Kidney epithelial cell (primary cell): ENCODE results near the gene NRP1. TPM values are rescaled to one million over a fixed set of nuclear protein-coding genes. Genes with fewer than 3 reads are reported as not detected.

Experiments
- DNase-seq: peaks from one replicate; pipeline ENCODE4 v3.0.0-alpha.2; 2010; ENCODE audit warnings: low read depth
- H3K27me3 ChIP-seq: 2 replicates; pipeline ENCODE4 v1.6.0; 2011; ENCODE audit warnings: low read length; ENCODE audit not compliant: control insufficient read depth, insufficient read depth
- H3K36me3 ChIP-seq: 2 replicates; pipeline ENCODE4 v1.5.1; 2011; ENCODE audit warnings: low read length; ENCODE audit not compliant: control insufficient read depth, insufficient read depth
- H3K4me3 ChIP-seq: 2 replicates; pipeline ENCODE4 v1.5.1; 2011; ENCODE audit warnings: low read depth, mild to moderate bottlenecking, control low read depth, low read length
- CTCF ChIP-seq: IDR thresholded peaks from 2 replicates; pipeline ENCODE4 v1.5.1; 2011; ENCODE audit warnings: mild to moderate bottlenecking, moderate library complexity, low read length, control low read depth, inconsistent platforms; ENCODE audit not compliant: insufficient read depth, poor library complexity, severe bottlenecking
- total RNA-seq: library from RNA; depleted of rRNA; stranded (reverse); fragments of >200 nt; gene quantifications from 2 replicates; pipeline ENCODE4 v1.2.3, GENCODE V29; 2015

NRP1 gene
- total RNA-seq, 1 donor from 2014 or later: 72.6 TPM

GRCh38 chr10:33150146-33150545 is 184.3 kb downstream of the NRP1 start:
- Histone ChIP-seq H3K4me3 (no peak overlapping the region), H3K27me3 (no peaks in the 10 kb centered on the region), H3K36me3 (no peaks in the 10 kb centered on the region)
- DNase-seq: no peak
- TF ChIP-seq CTCF: no peak

GRCh38 chr10:33147013-33147310 is 187.5 kb downstream of the NRP1 start:
- no peaks in the 10 kb centered on the region for H3K36me3 ChIP-seq
- no peak for DNase-seq
- no peak for TF ChIP-seq CTCF

GRCh38 chr10:33146189-33147012 is 188.1 kb downstream of the NRP1 start:
- no peak for DNase-seq
- no peak for TF ChIP-seq CTCF
- Histone ChIP-seq H3K27me3 (no peaks in the 10 kb centered on the region), H3K36me3 (no peaks in the 10 kb centered on the region), H3K4me3 (no peak overlapping the region)

More at GRCh38 chr10:33147013-33147310, 187.5 kb downstream of the NRP1 start:
- Histone ChIP-seq H3K4me3 (no peak overlapping the region), H3K27me3 (no peaks in the 10 kb centered on the region)

- H3K27me3 ChIP-seq: no peaks in the 10 kb centered on the region
- no peak for TF ChIP-seq CTCF
- DNase-seq: no peak
- no peak overlapping the region for H3K4me3 ChIP-seq
- H3K36me3 ChIP-seq: no peaks in the 10 kb centered on the region
Measured at GRCh38 chr10:33145451-33146188, 188.8 kb downstream of the NRP1 start.

- TF ChIP-seq CTCF: no peak
- no peak overlapping the region for H3K4me3 ChIP-seq
- H3K36me3 ChIP-seq: no peaks in the 10 kb centered on the region
- no peak for DNase-seq
- H3K27me3 ChIP-seq: no peaks in the 10 kb centered on the region
Measured at GRCh38 chr10:33143160-33143728, 191.2 kb downstream of the NRP1 start.
